Neural cell (in vitro differentiated cells): Measurements from ENCODE around the gene VASN. TPM values are rescaled to one million over a fixed set of nuclear protein-coding genes. Genes with fewer than 3 reads are reported as not detected.

Source experiments
- H2AFZ ChIP-seq: fragments of 200-600, 300-800 bp; sonication (generic), shearing (Covaris generic); 2 replicates; pipeline ENCODE4 v1.6.0; 2014; ENCODE audit warnings: low read depth, mild to moderate bottlenecking, antibody characterized with exemption, low read length, moderate library complexity
- H3F3A ChIP-seq: fragments of 200-600 bp; shearing (Covaris generic); 2 replicates; pipeline ENCODE4 v1.6.1; 2016; ENCODE audit warnings: mild to moderate bottlenecking, moderate library complexity, mixed read lengths, antibody characterized with exemption, low read length; ENCODE audit not compliant: insufficient read depth, poor library complexity, severe bottlenecking
- H3K27ac ChIP-seq: fragments of 200-600, 300-800 bp; sonication (generic), shearing (Covaris generic); 2 replicates; pipeline ENCODE4 v1.5.1; 2014; ENCODE audit warnings: mild to moderate bottlenecking, low read length, moderate library complexity
- H3K27me3 ChIP-seq: fragments of 300-800, 200-600 bp; sonication (generic), shearing (Covaris generic); 2 replicates; pipeline ENCODE4 v1.6.0; 2014; ENCODE audit warnings: mild to moderate bottlenecking, low read depth, low read length, moderate library complexity; ENCODE audit not compliant: insufficient read depth
- H3K36me3 ChIP-seq: fragments of 300-800, 200-600 bp; sonication (generic), shearing (Covaris generic); 2 replicates; pipeline ENCODE4 v1.5.1; 2014; ENCODE audit warnings: mild to moderate bottlenecking, antibody characterized with exemption, low read length, moderate library complexity; ENCODE audit not compliant: insufficient read depth
- H3K4me2 ChIP-seq: fragments of 300-800, 200-600 bp; sonication (generic), shearing (Covaris generic); 2 replicates; pipeline ENCODE4 v1.6.0; 2014; ENCODE audit warnings: mild to moderate bottlenecking, low read length
- H3K4me3 ChIP-seq: fragments of 300-800, 200-600 bp; sonication (generic), shearing (Covaris generic); 2 replicates; pipeline ENCODE4 v1.5.1; 2014; ENCODE audit warnings: mild to moderate bottlenecking, low read length, moderate library complexity
- H3K79me2 ChIP-seq: fragments of 200-600 bp; shearing (Covaris generic); replicated peaks from 2 replicates; pipeline ENCODE4 v1.6.0; 2014; ENCODE audit warnings: mild to moderate bottlenecking, low read length, moderate library complexity; ENCODE audit not compliant: insufficient read depth
- H3K9ac ChIP-seq: fragments of 300-800, 200-600 bp; sonication (generic), shearing (Covaris generic); 2 replicates; pipeline ENCODE4 v1.6.1; 2016; ENCODE audit warnings: mild to moderate bottlenecking, low read length, mixed read lengths
- H3K9me2 ChIP-seq: fragments of 200-600 bp; shearing (Covaris generic); 2 replicates; pipeline ENCODE4 v1.6.1; 2016; ENCODE audit warnings: mild to moderate bottlenecking, low read length, mixed read lengths; ENCODE audit not compliant: insufficient read depth
- H3K9me3 ChIP-seq: fragments of 200-600, 300-800 bp; sonication (generic), shearing (Covaris generic); 2 replicates; pipeline ENCODE4 v1.6.1; 2016; ENCODE audit warnings: mild to moderate bottlenecking, mixed run types, low read length, moderate library complexity, mixed read lengths
- H4K20me1 ChIP-seq: fragments of 200-600 bp; shearing (Covaris generic); 2 replicates; pipeline ENCODE4 v1.6.1; 2016; ENCODE audit warnings: mild to moderate bottlenecking, mixed run types; ENCODE audit not compliant: insufficient read depth
- CTCF ChIP-seq: fragments of 450-650 bp; IDR thresholded peaks from 2 replicates; pipeline ENCODE4 v1.5.1; 2014; ENCODE audit warnings: antibody characterized with exemption, mild to moderate bottlenecking, moderate library complexity; ENCODE audit not compliant: poor library complexity, severe bottlenecking
- EP300 ChIP-seq: fragments of 450-650 bp; conservative IDR thresholded peaks from 2 replicates; pipeline ENCODE4 v1.6.1; 2014; ENCODE audit warnings: antibody characterized with exemption, mild to moderate bottlenecking, moderate library complexity; ENCODE audit not compliant: poor library complexity, severe bottlenecking
- EZH2 ChIP-seq: fragments of 200-600, 300-800 bp; shearing (Covaris generic), sonication (generic); IDR thresholded peaks from 2 replicates; pipeline ENCODE4 v1.6.1; 2014; ENCODE audit warnings: antibody characterized with exemption, low read length, borderline replicate concordance, mild to moderate bottlenecking; ENCODE audit not compliant: insufficient read depth, poor library complexity, severe bottlenecking
- MXI1 ChIP-seq: fragments of 450-650 bp; conservative IDR thresholded peaks from 2 replicates; pipeline ENCODE4 v1.6.1; 2014; ENCODE audit warnings: antibody characterized with exemption, mild to moderate bottlenecking; ENCODE audit not compliant: poor library complexity, severe bottlenecking
- POLR2AphosphoS5 ChIP-seq: IDR thresholded peaks from 2 replicates; pipeline ENCODE4 v1.6.1; 2012
- RAD21 ChIP-seq: fragments of 450-650 bp; conservative IDR thresholded peaks from 2 replicates; pipeline ENCODE4 v1.6.1; 2014; ENCODE audit warnings: antibody characterized with exemption, mild to moderate bottlenecking, moderate library complexity
- REST ChIP-seq: IDR thresholded peaks from 2 replicates; pipeline ENCODE4 v1.6.1; 2012; ENCODE audit warnings: borderline replicate concordance
- SMC3 ChIP-seq: fragments of 450-650 bp; conservative IDR thresholded peaks from 2 replicates; pipeline ENCODE4 v1.6.1; 2014; ENCODE audit warnings: antibody characterized with exemption, mild to moderate bottlenecking, moderate library complexity; ENCODE audit not compliant: poor library complexity
- TAF1 ChIP-seq: IDR thresholded peaks from 2 replicates; pipeline ENCODE4 v1.6.1; 2012; ENCODE audit warnings: low read depth
- polyA plus RNA-seq: library from polyadenylated mRNA; depleted of rRNA; stranded (reverse); fragments of >200 nt; gene quantifications from 2 replicates; pipeline ENCODE4 v1.2.3, GENCODE V29; 2014

The VASN gene
- polyA plus RNA-seq, 1 donor from 2014 or later = 0.57 TPM

GRCh38 chr16:4420505-4421105 lies 49.0 kb downstream of the VASN start:
- Histone ChIP-seq H3K27ac (no peak overlapping the region), H3K4me3 (no peak overlapping the region), H3K9ac (no peak overlapping the region), H3K36me3 (no peaks in the 10 kb centered on the region), H4K20me1 (no peaks in the 10 kb centered on the region), H2AFZ (no peak overlapping the region), H3F3A (no peaks in the 10 kb centered on the region), H3K4me2 (no peak overlapping the region), H3K79me2 (no peaks in the 10 kb centered on the region), H3K9me3 (no peaks in the 10 kb centered on the region), H3K9me2 (no peaks in the 10 kb centered on the region), H3K27me3 (no peaks in the 10 kb centered on the region)
- TF ChIP-seq SMC3 (no peak), REST (no peak), EP300 (no peak), CTCF (no peak), EZH2 (no peak), POLR2AphosphoS5 (no peak)

- Histone ChIP-seq H3K9me3 (no peaks in the 10 kb centered on the region), H3K9me2 (no peaks in the 10 kb centered on the region), H3K4me3 (peak within 1 kb of the TSS; percentile 75), H3K4me2 (peak within 1 kb of the TSS; percentile 59), H3K9ac (peak within 1 kb of the TSS; percentile 78), H3K27ac (peak within 1 kb of the TSS; percentile 91), H3K27me3 (no peaks in the 10 kb centered on the region), H4K20me1 (no peaks in the 10 kb centered on the region), H3F3A (no peaks in the 10 kb centered on the region), H2AFZ (peak within 1 kb of the TSS; percentile 87), H3K36me3 (no peaks in the 10 kb centered on the region), H3K79me2 (peaks cover 13% of the 10 kb centered on the region)
- TF ChIP-seq RAD21 (no peak), POLR2AphosphoS5 (peak; percentile 92), SMC3 (peak; percentile 22), REST (peak; percentile 83), MXI1 (peak; percentile 97), EP300 (peak; percentile 44), EZH2 (no peak), CTCF (no peak), TAF1 (peak; percentile 73)
Observed at GRCh38 chr16:4425378-4426020, 53.9 kb downstream of the VASN start, which contains the start of gene DNAJA3. Gene DNAJA3 (plus strand): TSS chr16:4425868. CDS start chr16:4425882, 14 bp downstream.
